OCI-LY3 (cell line): ENCODE results near the gene SLMAP.

Experiments
- H2AFZ ChIP-seq: fragments of 200-600, 300-600 bp; shearing (Covaris generic); 2 replicates; pipeline ENCODE4 v1.6.0; 2014; ENCODE audit warnings: antibody characterized with exemption, low read depth, low read length
- H3K27ac ChIP-seq: fragments of 200-600, 300-600 bp; sonication (generic); 2 replicates; pipeline ENCODE4 v1.5.1; 2014; ENCODE audit warnings: mild to moderate bottlenecking, low read length, moderate library complexity, mixed read lengths
- H3K27me3 ChIP-seq: fragments of 200-600, 300-600 bp; sonication (generic); 2 replicates; pipeline ENCODE4 v1.6.1; 2014; ENCODE audit warnings: low read depth, low read length, mixed read lengths
- H3K36me3 ChIP-seq: fragments of 200-600, 300-600 bp; sonication (generic); replicated peaks from 2 replicates; pipeline ENCODE3; 2014; ENCODE audit warnings: low read depth, low read length, mixed read lengths
- H3K4me1 ChIP-seq: fragments of 300-600, 200-600 bp; sonication (generic); 2 replicates; pipeline ENCODE4 v1.6.1; 2014; ENCODE audit warnings: low read length, mixed read lengths
- H3K4me2 ChIP-seq: fragments of 200-600, 300-600 bp; sonication (generic); 2 replicates; pipeline ENCODE4 v1.6.1; 2014; ENCODE audit warnings: low read length, mixed read lengths
- H3K4me3 ChIP-seq: fragments of 300-600, 200-600 bp; sonication (generic); 2 replicates; pipeline ENCODE4 v1.5.1; 2014; ENCODE audit warnings: antibody characterized with exemption, mild to moderate bottlenecking, low read length, moderate library complexity
- H3K79me2 ChIP-seq: fragments of 300-600, 200-600 bp; shearing (Covaris generic); 2 replicates; pipeline ENCODE4 v1.6.1; 2014; ENCODE audit warnings: mild to moderate bottlenecking, low read length, mixed read lengths
- H3K9ac ChIP-seq: fragments of 300-600, 200-600 bp; shearing (Covaris generic); 2 replicates; pipeline ENCODE4 v1.6.0; 2014; ENCODE audit warnings: mild to moderate bottlenecking, low read length, moderate library complexity
- H3K9me3 ChIP-seq: fragments of 200-600, 300-600 bp; shearing (Covaris generic); 2 replicates; pipeline ENCODE4 v1.6.1; 2014; ENCODE audit warnings: low read length, mixed read lengths; ENCODE audit not compliant: insufficient read depth
- H4K20me1 ChIP-seq: fragments of 200-600, 300-600 bp; sonication (generic); 2 replicates; pipeline ENCODE4 v1.6.1; 2016; ENCODE audit warnings: low read length, mixed read lengths; ENCODE audit not compliant: insufficient read depth
- CTCF ChIP-seq: fragments of 200-600, 300-600 bp; sonication (generic); IDR thresholded peaks from 2 replicates; pipeline ENCODE4 v1.5.1; 2014; ENCODE audit warnings: antibody characterized with exemption, low read length, low read depth
- EZH2phosphoT487 ChIP-seq: fragments of 200-600 bp; shearing (Covaris generic); IDR thresholded peaks from 2 replicates; pipeline ENCODE4 v1.6.1; 2018; ENCODE audit warnings: antibody characterized with exemption, mixed run types, low read depth

The SLMAP gene

GRCh38 chr3:57791245-57791644, 35.1 kb downstream of the SLMAP start:
- no peak overlapping the region for H2AFZ ChIP-seq
- H3K36me3 ChIP-seq = no peaks in the 10 kb centered on the region
- no peak overlapping the region for H3K4me2 ChIP-seq
- no peaks in the 10 kb centered on the region for H3K9me3 ChIP-seq
- peaks cover 31% of the 10 kb centered on the region for H3K4me1 ChIP-seq
- TF ChIP-seq CTCF (no peak), EZH2phosphoT487 (no peak)
- no peak overlapping the region for H3K27ac ChIP-seq
- peaks cover 52% of the 10 kb centered on the region for H4K20me1 ChIP-seq
- H3K79me2 ChIP-seq = peaks cover 69% of the 10 kb centered on the region
- H3K4me3 ChIP-seq = no peak overlapping the region
- no peaks in the 10 kb centered on the region for H3K27me3 ChIP-seq
- H3K9ac ChIP-seq = no peak overlapping the region

- Histone ChIP-seq H3K36me3 (no peaks in the 10 kb centered on the region), H3K27me3 (no peaks in the 10 kb centered on the region), H3K4me3 (no peak overlapping the region), H3K79me2 (peaks cover 71% of the 10 kb centered on the region), H4K20me1 (peaks cover 51% of the 10 kb centered on the region), H3K4me2 (no peak overlapping the region), H3K9ac (no peak overlapping the region), H3K9me3 (no peaks in the 10 kb centered on the region), H2AFZ (no peak overlapping the region), H3K27ac (no peak overlapping the region), H3K4me1 (peaks cover 31% of the 10 kb centered on the region)
- no peak for TF ChIP-seq EZH2phosphoT487
- no peak for TF ChIP-seq CTCF
Observed at GRCh38 chr3:57792198-57792597, 36.1 kb downstream of the SLMAP start.

- Histone ChIP-seq H3K27me3 (no peaks in the 10 kb centered on the region), H3K9ac (peak overlapping the region; percentile 15; the same call in 1 of the 2 replicates), H3K4me1 (peaks cover 19% of the 10 kb centered on the region), H3K79me2 (peaks cover 66% of the 10 kb centered on the region), H3K4me2 (peak overlapping the region; percentile 71), H3K27ac (peak overlapping the region; percentile 24; the same call in 1 of the 2 replicates), H3K36me3 (no peaks in the 10 kb centered on the region), H4K20me1 (peaks cover 41% of the 10 kb centered on the region), H3K4me3 (peak overlapping the region; percentile 38), H2AFZ (no peak overlapping the region), H3K9me3 (no peaks in the 10 kb centered on the region)
- TF ChIP-seq EZH2phosphoT487 (no peak), CTCF (no peak)
Observed at GRCh38 chr3:57793737-57794187, 37.7 kb downstream of the SLMAP start.

GRCh38 chr3:57794501-57794900, 38.4 kb downstream of the SLMAP start:
- peak overlapping the region; percentile 71 for H3K4me2 ChIP-seq

More at GRCh38 chr3:57794501-57794900, 38.4 kb downstream of the SLMAP start:
- TF ChIP-seq EZH2phosphoT487 = no peak
- no peak for TF ChIP-seq CTCF
- H3K4me1 ChIP-seq = peaks cover 19% of the 10 kb centered on the region
- no peaks in the 10 kb centered on the region for H3K9me3 ChIP-seq
- no peaks in the 10 kb centered on the region for H3K27me3 ChIP-seq
- H3K79me2 ChIP-seq = peaks cover 65% of the 10 kb centered on the region
- peak overlapping the region; percentile 38; the same call in 1 of the 2 replicates for H3K4me3 ChIP-seq
- H3K36me3 ChIP-seq = no peaks in the 10 kb centered on the region
- no peak overlapping the region for H3K27ac ChIP-seq
- H3K9ac ChIP-seq = no peak overlapping the region
- peaks cover 38% of the 10 kb centered on the region for H4K20me1 ChIP-seq
- H2AFZ ChIP-seq = no peak overlapping the region
